Measurements from ENCODE around the gene CCDC138.

CCDC138 gene

GRCh38 chr2:108894766-108895165 is 108.2 kb downstream of the CCDC138 start:
- H3K9ac ChIP-seq (ENCODE audit: low read length), result no peak overlapping the region
- no peak overlapping the region for H2AFZ ChIP-seq (ENCODE audit: low read depth, low read length)
- H3K23ac ChIP-seq (ENCODE audit: low read length in 2 of 2), result no peak overlapping the region
- DNase-seq, result no peak
- peaks cover 39% of the 10 kb centered on the region for H3K9me3 ChIP-seq (ENCODE audit: control insufficient read depth, low read length)
- peaks cover 0 to 6% of the 10 kb centered on the region in 2 experiments for H3K36me3 ChIP-seq (ENCODE audit: control insufficient read depth in 1 of 2, insufficient read depth in 2 of 2, low read depth in 1 of 2, low read length in 2 of 2)
- no peak overlapping the region for H2AK5ac ChIP-seq (ENCODE audit: low read length, severe bottlenecking)
- no peak overlapping the region for H3K4me3 ChIP-seq (ENCODE audit: insufficient read depth in 1 of 2, low read depth in 1 of 2, low read length in 2 of 2)
- no peak overlapping the region for H3K27ac ChIP-seq (ENCODE audit: low read length, poor library complexity, severe bottlenecking)
- H2BK5ac ChIP-seq (ENCODE audit: low read depth, low read length, poor library complexity, severe bottlenecking), result no peak overlapping the region
- no peak overlapping the region for H3K14ac ChIP-seq (ENCODE audit: low read length in 2 of 2)
- H3K18ac ChIP-seq (ENCODE audit: low read depth in 1 of 2, low read length in 2 of 2), result no peak overlapping the region
- H3K4me1 ChIP-seq (ENCODE audit: control insufficient read depth, insufficient read depth, low read depth, low read length), result no peaks in the 10 kb centered on the region
- H4K91ac ChIP-seq (ENCODE audit: low read length), result no peak overlapping the region
- no peak overlapping the region for H2BK12ac ChIP-seq (ENCODE audit: low read length in 2 of 2)
- H2BK120ac ChIP-seq (ENCODE audit: low read depth, low read length), result no peak overlapping the region
- no peak overlapping the region for H3K4me2 ChIP-seq (ENCODE audit: low read length, poor library complexity, severe bottlenecking)
- H4K8ac ChIP-seq (ENCODE audit: low read length), result no peak overlapping the region
- no peak overlapping the region for H3K4ac ChIP-seq (ENCODE audit: low read depth in 1 of 2, low read length in 2 of 2)
- WGBS, result 100% methylated on average over 1 of the region's 3 CpGs
- no peaks in the 10 kb centered on the region for H3K79me1 ChIP-seq (replicated peaks; ENCODE audit: low read length, poor library complexity, severe bottlenecking)
- no peak overlapping the region for H2BK15ac ChIP-seq (ENCODE audit: low read depth, poor library complexity, severe bottlenecking)
- H3K27me3 ChIP-seq (ENCODE audit: control insufficient read depth in 1 of 2, insufficient read depth in 1 of 2, low read length in 2 of 2), result no peaks in the 10 kb centered on the region

DNA sequence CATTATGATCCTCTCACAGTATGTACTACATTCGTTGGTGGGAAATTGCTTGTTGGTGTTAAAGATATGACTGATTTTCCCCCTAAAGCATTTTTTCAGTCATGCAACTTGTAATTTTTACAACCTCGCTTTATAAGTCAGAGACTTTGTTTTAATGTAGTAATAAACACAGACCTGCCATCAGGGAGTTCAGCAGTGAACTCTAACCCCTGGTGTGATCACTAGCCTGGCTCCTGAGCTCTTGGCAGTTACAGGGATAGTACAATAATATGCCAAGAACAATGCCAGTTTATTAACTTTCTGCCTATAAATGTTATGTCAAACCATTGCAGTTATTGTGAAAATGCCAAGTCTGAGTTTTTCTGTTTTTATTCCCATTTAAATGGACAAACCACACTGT is 108.6 kb downstream of the CCDC138 start:
- H2BK15ac ChIP-seq (ENCODE audit: low read depth, poor library complexity, severe bottlenecking), result no peak overlapping the region
- DNase-seq, result no peak
- H3K27ac ChIP-seq (ENCODE audit: low read length, poor library complexity, severe bottlenecking), result no peak overlapping the region
- H3K4me1 ChIP-seq (ENCODE audit: control insufficient read depth, insufficient read depth, low read depth, low read length), result no peaks in the 10 kb centered on the region
- no CpG with 5 or more reads among the region's 2 CpGs for WGBS
- H4K8ac ChIP-seq (ENCODE audit: low read length), result no peak overlapping the region
- H2BK5ac ChIP-seq (ENCODE audit: low read depth, low read length, poor library complexity, severe bottlenecking), result no peak overlapping the region
- H3K9ac ChIP-seq (ENCODE audit: low read length), result no peak overlapping the region
- H3K23ac ChIP-seq (ENCODE audit: low read length in 2 of 2), result no peak overlapping the region
- no peaks in the 10 kb centered on the region for H3K79me1 ChIP-seq (replicated peaks; ENCODE audit: low read length, poor library complexity, severe bottlenecking)
- H2BK120ac ChIP-seq (ENCODE audit: low read depth, low read length), result no peak overlapping the region
- no peak overlapping the region for H3K4ac ChIP-seq (ENCODE audit: low read depth in 1 of 2, low read length in 2 of 2)
- no peak overlapping the region for H3K14ac ChIP-seq (ENCODE audit: low read length in 2 of 2)
- H4K91ac ChIP-seq (ENCODE audit: low read length), result no peak overlapping the region
- no peak overlapping the region for H2AK5ac ChIP-seq (ENCODE audit: low read length, severe bottlenecking)
- H2AFZ ChIP-seq (ENCODE audit: low read depth, low read length), result no peak overlapping the region
- no peak overlapping the region for H3K18ac ChIP-seq (ENCODE audit: low read depth in 1 of 2, low read length in 2 of 2)
- H3K4me3 ChIP-seq (ENCODE audit: insufficient read depth in 1 of 2, low read depth in 1 of 2, low read length in 2 of 2), result no peak overlapping the region
- no peaks in the 10 kb centered on the region for H3K27me3 ChIP-seq (ENCODE audit: control insufficient read depth in 1 of 2, insufficient read depth in 1 of 2, low read length in 2 of 2)
- peaks cover 35% of the 10 kb centered on the region for H3K9me3 ChIP-seq (ENCODE audit: control insufficient read depth, low read length)
- peaks cover 0 to 6% of the 10 kb centered on the region in 2 experiments for H3K36me3 ChIP-seq (ENCODE audit: control insufficient read depth in 1 of 2, insufficient read depth in 2 of 2, low read depth in 1 of 2, low read length in 2 of 2)
- H3K4me2 ChIP-seq (ENCODE audit: low read length, poor library complexity, severe bottlenecking), result no peak overlapping the region
- H2BK12ac ChIP-seq (ENCODE audit: low read length in 2 of 2), result no peak overlapping the region

GRCh38 chr2:108896741-108897140 is 110.2 kb downstream of the CCDC138 start:
- H3K9ac ChIP-seq (ENCODE audit: low read length), result no peak overlapping the region
- no peak overlapping the region for H3K18ac ChIP-seq (ENCODE audit: low read depth in 1 of 2, low read length in 2 of 2)
- no peak overlapping the region for H2BK15ac ChIP-seq (ENCODE audit: low read depth, poor library complexity, severe bottlenecking)
- no peak overlapping the region for H3K4me3 ChIP-seq (ENCODE audit: insufficient read depth in 1 of 2, low read depth in 1 of 2, low read length in 2 of 2)
- no peak overlapping the region for H3K4me2 ChIP-seq (ENCODE audit: low read length, poor library complexity, severe bottlenecking)
- peaks cover 0 to 6% of the 10 kb centered on the region in 2 experiments for H3K36me3 ChIP-seq (ENCODE audit: control insufficient read depth in 1 of 2, insufficient read depth in 2 of 2, low read depth in 1 of 2, low read length in 2 of 2)
- no peaks in the 10 kb centered on the region for H3K27me3 ChIP-seq (ENCODE audit: control insufficient read depth in 1 of 2, insufficient read depth in 1 of 2, low read length in 2 of 2)
- H2BK120ac ChIP-seq (ENCODE audit: low read depth, low read length), result no peak overlapping the region
- no peaks in the 10 kb centered on the region for H3K79me1 ChIP-seq (replicated peaks; ENCODE audit: low read length, poor library complexity, severe bottlenecking)
- DNase-seq, result no peak
- no peak overlapping the region for H2BK12ac ChIP-seq (ENCODE audit: low read length in 2 of 2)
- no peak overlapping the region for H3K14ac ChIP-seq (ENCODE audit: low read length in 2 of 2)
- 96% methylated on average over 13 of the region's 13 CpGs for WGBS
- no peak overlapping the region for H2AFZ ChIP-seq (ENCODE audit: low read depth, low read length)
- H3K27ac ChIP-seq (ENCODE audit: low read length, poor library complexity, severe bottlenecking), result no peak overlapping the region
- H2AK5ac ChIP-seq (ENCODE audit: low read length, severe bottlenecking), result no peak overlapping the region
- H3K4ac ChIP-seq (ENCODE audit: low read depth in 1 of 2, low read length in 2 of 2), result no peak overlapping the region
- H3K9me3 ChIP-seq (ENCODE audit: control insufficient read depth, low read length), result peaks cover 19% of the 10 kb centered on the region
- H3K4me1 ChIP-seq (ENCODE audit: control insufficient read depth, insufficient read depth, low read depth, low read length), result no peaks in the 10 kb centered on the region
- H2BK5ac ChIP-seq (ENCODE audit: low read depth, low read length, poor library complexity, severe bottlenecking), result no peak overlapping the region
- H3K23ac ChIP-seq (ENCODE audit: low read length in 2 of 2), result no peak overlapping the region
- H4K91ac ChIP-seq (ENCODE audit: low read length), result no peak overlapping the region
- no peak overlapping the region for H4K8ac ChIP-seq (ENCODE audit: low read length)

- Histone ChIP-seq H3K4me1 (ENCODE audit: control insufficient read depth, insufficient read depth, low read depth, low read length) (no peaks in the 10 kb centered on the region), H2BK120ac (ENCODE audit: low read depth, low read length) (no peak overlapping the region)
These were observed 111.9 kb downstream of the CCDC138 start for GRCh38 chr2:108898315-108899082.

More at GRCh38 chr2:108898315-108899082, 111.9 kb downstream of the CCDC138 start:
- no peaks in the 10 kb centered on the region for H3K79me1 ChIP-seq (replicated peaks; ENCODE audit: low read length, poor library complexity, severe bottlenecking)
- no peak overlapping the region for H2AK5ac ChIP-seq (ENCODE audit: low read length, severe bottlenecking)
- no peak overlapping the region for H3K14ac ChIP-seq (ENCODE audit: low read length in 2 of 2)
- no peak overlapping the region for H3K9ac ChIP-seq (ENCODE audit: low read length)
- peaks cover 9% of the 10 kb centered on the region for H3K9me3 ChIP-seq (ENCODE audit: control insufficient read depth, low read length)
- no peak overlapping the region for H3K4me3 ChIP-seq (ENCODE audit: insufficient read depth in 1 of 2, low read depth in 1 of 2, low read length in 2 of 2)
- no peak overlapping the region for H4K8ac ChIP-seq (ENCODE audit: low read length)
- DNase-seq, result no peak
- no peak overlapping the region for H3K18ac ChIP-seq (ENCODE audit: low read depth in 1 of 2, low read length in 2 of 2)
- H4K91ac ChIP-seq (ENCODE audit: low read length), result no peak overlapping the region
- H2BK12ac ChIP-seq (ENCODE audit: low read length in 2 of 2), result no peak overlapping the region
- H3K27me3 ChIP-seq (ENCODE audit: control insufficient read depth in 1 of 2, insufficient read depth in 1 of 2, low read length in 2 of 2), result peaks cover 0 to 3% of the 10 kb centered on the region in 2 experiments
- no peak overlapping the region for H2AFZ ChIP-seq (ENCODE audit: low read depth, low read length)
- H2BK15ac ChIP-seq (ENCODE audit: low read depth, poor library complexity, severe bottlenecking), result no peak overlapping the region
- no peak overlapping the region for H3K4me2 ChIP-seq (ENCODE audit: low read length, poor library complexity, severe bottlenecking)
- H3K36me3 ChIP-seq (ENCODE audit: control insufficient read depth in 1 of 2, insufficient read depth in 2 of 2, low read depth in 1 of 2, low read length in 2 of 2), result peaks cover 0 to 4% of the 10 kb centered on the region in 2 experiments
- no peak overlapping the region for H3K27ac ChIP-seq (ENCODE audit: low read length, poor library complexity, severe bottlenecking)
- no peak overlapping the region for H2BK5ac ChIP-seq (ENCODE audit: low read depth, low read length, poor library complexity, severe bottlenecking)
- no peak overlapping the region for H3K23ac ChIP-seq (ENCODE audit: low read length in 2 of 2)
- WGBS, result 100% methylated on average over 1 of the region's 1 CpG
- no peak overlapping the region for H3K4ac ChIP-seq (ENCODE audit: low read depth in 1 of 2, low read length in 2 of 2)
